Epidermal melanocyte (primary cell): Measurements from ENCODE around the gene GGCT.
A peak's percentile ranks its signal among the peaks of the same experiment; 100 is the strongest.
"Not testable (repeated sequence)": the region's sequence is repeated elsewhere in the genome, so short reads cannot be mapped to it uniquely, and the experiment has no call there.

Source experiments
- DNase-seq: peaks from one replicate; pipeline ENCODE4 v3.0.0; 2011; ENCODE audit warnings: low spot score; ENCODE audit not compliant: insufficient read length

GGCT gene

GRCh38 chr7:30504301-30505173, at the start of gene GGCT:
Gene GGCT (minus strand): TSS chr7:30504829. CDS start chr7:30504709, 120 bp downstream.
- DNase-seq = peak; percentile 89

GRCh38 chr7:30553546-30553945, 48.9 kb upstream of the GGCT start:
- no peak for DNase-seq

GRCh38 chr7:30553141-30553540, 48.5 kb upstream of the GGCT start:
- no peak for DNase-seq

- no peak for DNase-seq
These were observed 47.7 kb upstream of the GGCT start for GRCh38 chr7:30552330-30552729.

- no peak for DNase-seq
These were observed 45.4 kb upstream of the GGCT start for GRCh38 chr7:30549931-30550493.

- peak; percentile 91 for DNase-seq
These were observed 44.2 kb upstream of the GGCT start for GRCh38 chr7:30548845-30549244.

GRCh38 chr7:30546596-30546995, 42.0 kb upstream of the GGCT start:
- DNase-seq = no peak

GRCh38 chr7:30545791-30546555, 41.3 kb upstream of the GGCT start:
- DNase-seq = no peak

GRCh38 chr7:30543813-30544525, 39.3 kb upstream of the GGCT start:
- no peak for DNase-seq

- not testable (repeated sequence) for DNase-seq
These were observed 38.5 kb upstream of the GGCT start for GRCh38 chr7:30543115-30543514.

GRCh38 chr7:30533886-30534285, 29.3 kb upstream of the GGCT start:
- DNase-seq = no peak

- DNase-seq = no peak
These were observed 26.7 kb upstream of the GGCT start for GRCh38 chr7:30531286-30531685.

GRCh38 chr7:30530373-30530772, 25.7 kb upstream of the GGCT start:
- no peak for DNase-seq

GRCh38 chr7:30528779-30529178, 24.1 kb upstream of the GGCT start:
- no peak for DNase-seq

GRCh38 chr7:30527297-30527696, 22.7 kb upstream of the GGCT start:
- DNase-seq = not testable (repeated sequence)

GRCh38 chr7:30526163-30526562, 21.5 kb upstream of the GGCT start:
- no peak for DNase-seq

GRCh38 chr7:30525429-30525828, 20.8 kb upstream of the GGCT start:
- no peak for DNase-seq

- DNase-seq = no peak
These were observed 19.9 kb upstream of the GGCT start for GRCh38 chr7:30524545-30524944.

GRCh38 chr7:30523466-30523865, 18.8 kb upstream of the GGCT start:
- DNase-seq = no peak

GRCh38 chr7:30522159-30522558, 17.5 kb upstream of the GGCT start:
- no peak for DNase-seq

GRCh38 chr7:30521532-30521931, 16.9 kb upstream of the GGCT start:
- no peak for DNase-seq

GRCh38 chr7:30519122-30519521, 14.5 kb upstream of the GGCT start:
- DNase-seq = no peak
